Hepatocyte (in vitro differentiated cells): ENCODE results near the gene TTC1. TPM values are rescaled to one million over a fixed set of nuclear protein-coding genes. Genes with fewer than 3 reads are reported as not detected.

Source experiments
- DNase-seq: peaks from one replicate; pipeline ENCODE4 v3.0.0-alpha.2; 2016; ENCODE audit warnings: low spot score
- H2AFZ ChIP-seq: fragments of 200-600 bp; sonication (generic); 2 replicates; pipeline ENCODE4 v1.6.0; 2016; ENCODE audit warnings: antibody characterized with exemption, mild to moderate bottlenecking
- H3K27ac ChIP-seq: fragments of 200-600 bp; sonication (generic); 2 replicates; pipeline ENCODE4 v1.5.1; 2016; ENCODE audit warnings: mild to moderate bottlenecking
- H3K27me3 ChIP-seq: fragments of 200-600 bp; sonication (generic); 2 replicates; pipeline ENCODE4 v1.6.1; 2016
- H3K36me3 ChIP-seq: fragments of 200-600 bp; sonication (generic); replicated peaks from 2 replicates; pipeline ENCODE4 v1.5.1; 2016; ENCODE audit warnings: low read depth; ENCODE audit not compliant: insufficient read depth
- H3K4me1 ChIP-seq: fragments of 200-600 bp; sonication (generic); 2 replicates; pipeline ENCODE4 v1.5.1; 2016; ENCODE audit warnings: mild to moderate bottlenecking, moderate library complexity; ENCODE audit not compliant: insufficient read depth
- H3K4me2 ChIP-seq: fragments of 200-600 bp; sonication (generic); 2 replicates; pipeline ENCODE4 v1.6.0; 2016
- H3K4me3 ChIP-seq: fragments of 200-600 bp; sonication (generic); 2 replicates; pipeline ENCODE4 v1.5.1; 2016; ENCODE audit warnings: mild to moderate bottlenecking
- H3K79me2 ChIP-seq: fragments of 200-600 bp; sonication (generic); 2 replicates; pipeline ENCODE4 v1.6.0; 2017; ENCODE audit warnings: mild to moderate bottlenecking
- H3K9me2 ChIP-seq: fragments of 200-600 bp; sonication (generic); replicated peaks from 2 replicates; pipeline ENCODE4 v1.6.0; 2017; ENCODE audit warnings: mild to moderate bottlenecking; ENCODE audit not compliant: insufficient read depth
- H3K9me3 ChIP-seq: fragments of 200-600 bp; sonication (generic); 2 replicates; pipeline ENCODE4 v1.5.1; 2016; ENCODE audit warnings: low read depth, mild to moderate bottlenecking
- H4K20me1 ChIP-seq: fragments of 200-600 bp; sonication (generic); 2 replicates; pipeline ENCODE4 v1.6.0; 2016; ENCODE audit warnings: mild to moderate bottlenecking; ENCODE audit not compliant: insufficient read depth, poor library complexity, severe bottlenecking
- CTCF ChIP-seq: fragments of 200-600 bp; sonication (generic); IDR thresholded peaks from 2 replicates; pipeline ENCODE4 v1.5.1; 2016; ENCODE audit warnings: antibody characterized with exemption, mild to moderate bottlenecking; ENCODE audit not compliant: poor library complexity
- EZH2 ChIP-seq: fragments of 200-600 bp; sonication (generic); IDR thresholded peaks from 2 replicates; pipeline ENCODE4 v1.6.1; 2016; ENCODE audit warnings: antibody characterized with exemption, mild to moderate bottlenecking, borderline replicate concordance
- EZH2phosphoT487 ChIP-seq: fragments of 200-600 bp; sonication (generic); IDR thresholded peaks from one replicate; pipeline ENCODE4 v1.6.1; 2018; ENCODE audit warnings: antibody characterized with exemption, mild to moderate bottlenecking, low read depth, moderate library complexity; ENCODE audit not compliant: unreplicated experiment, severe bottlenecking
- WGBS: methylation state at CpG from one replicate; pipeline ENCODE4 v1.1.6; 2016; ENCODE audit warnings: low lambda C conversion rate; ENCODE audit errors: missing lambda C conversion rate; 5-methylcytosine and 5-hydroxymethylcytosine counted together
- polyA plus RNA-seq: library from polyadenylated mRNA; unstranded; fragments of >200 nt; fragmentation: Nextera tagmentation; extraction: Ambion mirVana; gene quantifications from 2 replicates; pipeline ENCODE4 v1.2.1, GENCODE V29; 2016
- total RNA-seq: library from RNA; depleted of rRNA; stranded (reverse); fragments of >200 nt; gene quantifications from 2 replicates; pipeline ENCODE4 v1.2.3, GENCODE V29; 2014

Gene TTC1
- total and polyA plus RNA-seq, 2 experiments from 2014 or later: 46.9 to 57.3 TPM

- Histone ChIP-seq H3K27me3 (no peaks in the 10 kb centered on the region), H3K79me2 (peaks cover 28% of the 10 kb centered on the region), H3K9me3 (no peaks in the 10 kb centered on the region), H4K20me1 (peaks cover 3% of the 10 kb centered on the region), H3K4me1 (no peaks in the 10 kb centered on the region), H2AFZ (no peak overlapping the region), H3K27ac (no peak overlapping the region), H3K4me3 (no peak overlapping the region), H3K4me2 (no peak overlapping the region), H3K9me2 (no peaks in the 10 kb centered on the region), H3K36me3 (no peaks in the 10 kb centered on the region)
- no peak for DNase-seq
- 85% methylated on average over 7 of the region's 7 CpGs for WGBS
- TF ChIP-seq CTCF (no peak), EZH2 (no peak), EZH2phosphoT487 (no peak)
These were observed 83.6 kb downstream of the TTC1 start for GRCh38 chr5:160092514-160092913.

GRCh38 chr5:160092960-160093707 is 84.2 kb downstream of the TTC1 start:
- H3K9me3 ChIP-seq: no peaks in the 10 kb centered on the region
- H3K9me2 ChIP-seq: no peaks in the 10 kb centered on the region
- no peaks in the 10 kb centered on the region for H3K4me1 ChIP-seq
- H4K20me1 ChIP-seq: peaks cover 3% of the 10 kb centered on the region
- no peaks in the 10 kb centered on the region for H3K27me3 ChIP-seq
- H3K4me3 ChIP-seq: no peak overlapping the region
- H3K27ac ChIP-seq: no peak overlapping the region
- TF ChIP-seq EZH2phosphoT487: no peak
- TF ChIP-seq EZH2: no peak
- no peak for TF ChIP-seq CTCF
- H3K79me2 ChIP-seq: peaks cover 34% of the 10 kb centered on the region
- H3K4me2 ChIP-seq: no peak overlapping the region
- no peak overlapping the region for H2AFZ ChIP-seq
- whole genome bisulfite sequencing: 96% methylated on average over 11 of the region's 11 CpGs
- no peak for DNase-seq
- no peaks in the 10 kb centered on the region for H3K36me3 ChIP-seq

- no peaks in the 10 kb centered on the region for H3K36me3 ChIP-seq
- no peak overlapping the region for H3K4me2 ChIP-seq
- DNase-seq: no peak
- H3K79me2 ChIP-seq: peaks cover 56% of the 10 kb centered on the region
- no peaks in the 10 kb centered on the region for H3K4me1 ChIP-seq
- H3K9me3 ChIP-seq: no peaks in the 10 kb centered on the region
- no peaks in the 10 kb centered on the region for H3K27me3 ChIP-seq
- H3K27ac ChIP-seq: no peak overlapping the region
- TF ChIP-seq EZH2 (no peak), CTCF (no peak), EZH2phosphoT487 (no peak)
- no peak overlapping the region for H2AFZ ChIP-seq
- H3K9me2 ChIP-seq: no peaks in the 10 kb centered on the region
- 97% methylated on average over 2 of the region's 2 CpGs for WGBS
- peaks cover 3% of the 10 kb centered on the region for H4K20me1 ChIP-seq
- H3K4me3 ChIP-seq: no peak overlapping the region
These were observed 87.2 kb downstream of the TTC1 start for GRCh38 chr5:160096178-160096577.
